CD14-positive monocyte (primary cell): ENCODE results near the gene KAT2B. TPM values are rescaled to one million over a fixed set of nuclear protein-coding genes. Genes with fewer than 3 reads are reported as not detected.

Source experiments
- DNase-seq, 3 donors: peaks; one replicate each; pipeline ENCODE4 v3.0.0-alpha.2; 2011 to 2022
- H2AFZ ChIP-seq: 2 replicates; pipeline ENCODE4 v1.6.0; 2012; ENCODE audit warnings: mild to moderate bottlenecking, low read depth, low read length, inconsistent platforms; ENCODE audit not compliant: insufficient read depth, poor library complexity, severe bottlenecking
- H3K27ac ChIP-seq, 2 donors: 1 replicate in 1 of 2; 2 replicates in 1 of 2; pipeline ENCODE4 v1.5.1; 2012 to 2013; ENCODE audit warnings: low read length in 2 of 2, control low read depth in 1 of 2, inconsistent platforms in 1 of 2, low read depth in 1 of 2, mild to moderate bottlenecking in 1 of 2
- H3K27me3 ChIP-seq, 2 donors: one replicate each; pipeline versions ENCODE4 v1.6.0 to v1.6.1; 2011 to 2013; ENCODE audit warnings: low read length in 2 of 2; ENCODE audit not compliant: control insufficient read depth in 2 of 2, insufficient read depth in 2 of 2
- H3K36me3 ChIP-seq, 2 donors: replicated peaks in 1 of 2; 1 replicate in 1 of 2; 2 replicates in 1 of 2; pipeline versions ENCODE4 v1.5.1 to v1.6.1; 2012 to 2013; ENCODE audit warnings: low read length in 2 of 2, control low read depth in 1 of 2, inconsistent platforms in 1 of 2, mild to moderate bottlenecking in 1 of 2; ENCODE audit not compliant: insufficient read depth in 2 of 2, control insufficient read depth in 1 of 2
- H3K4me1 ChIP-seq, 2 donors: 1 replicate in 1 of 2; 2 replicates in 1 of 2; pipeline versions ENCODE4 v1.5.1 to v1.6.1; 2012 to 2013; ENCODE audit warnings: low read length in 2 of 2, control low read depth in 1 of 2, inconsistent platforms in 1 of 2, mild to moderate bottlenecking in 1 of 2, moderate library complexity in 1 of 2; ENCODE audit not compliant: insufficient read depth in 2 of 2, control insufficient read depth in 1 of 2
- H3K4me2 ChIP-seq: replicated peaks from 2 replicates; pipeline ENCODE3; 2012; ENCODE audit warnings: low read length, moderate library complexity, mild to moderate bottlenecking; ENCODE audit not compliant: poor library complexity, severe bottlenecking; ENCODE audit errors: extremely low read depth
- H3K4me3 ChIP-seq, 3 experiments: fragments of 200-600 bp in 1 of 3; sonication (generic) in 1 of 3; replicated peaks in 1 of 3; 1 replicate in 2 of 3; 2 replicates in 1 of 3; pipeline ENCODE4 v1.5.1; 2011 to 2013; ENCODE audit warnings: low read length in 3 of 3, mild to moderate bottlenecking in 3 of 3, control low read depth in 2 of 3, low read depth in 2 of 3, inconsistent platforms in 1 of 3, moderate library complexity in 1 of 3
- H3K79me2 ChIP-seq: 2 replicates; pipeline ENCODE4 v1.6.0; 2012; ENCODE audit warnings: mild to moderate bottlenecking, control low read depth, inconsistent platforms, low read length, moderate library complexity; ENCODE audit not compliant: insufficient read depth
- H3K9ac ChIP-seq: 2 replicates; pipeline ENCODE4 v1.6.0; 2017; ENCODE audit warnings: low read length, mild to moderate bottlenecking; ENCODE audit not compliant: insufficient read depth, poor library complexity, severe bottlenecking
- H3K9me3 ChIP-seq, 2 donors: replicated peaks in 1 of 2; 1 replicate in 1 of 2; 2 replicates in 1 of 2; pipeline versions ENCODE4 v1.5.1 to v1.6.1; 2012 to 2013; ENCODE audit warnings: low read length in 2 of 2, control low read depth in 1 of 2; ENCODE audit not compliant: control insufficient read depth in 1 of 2, insufficient read depth in 1 of 2
- H4K20me1 ChIP-seq: 2 replicates; pipeline ENCODE4 v1.6.0; 2012; ENCODE audit warnings: mild to moderate bottlenecking, low read length, control low read depth, moderate library complexity; ENCODE audit not compliant: insufficient read depth
- H3K27ac Mint-ChIP-seq, 7 donors: one replicate each; pipeline ENCODE4 v1.8.0; 2020; ENCODE audit warnings: mild to moderate bottlenecking in 7 of 7, mixed read lengths in 7 of 7, moderate library complexity in 6 of 7, inconsistent platforms in 2 of 7
- H3K27me3 Mint-ChIP-seq, 3 donors: one replicate each; pipeline ENCODE4 v1.8.0; 2021 to 2022; ENCODE audit warnings: low read depth in 3 of 3, mild to moderate bottlenecking in 3 of 3, mixed read lengths in 3 of 3, moderate library complexity in 3 of 3, inconsistent platforms in 1 of 3
- H3K36me3 Mint-ChIP-seq, 2 donors: one replicate each; pipeline ENCODE4 v1.8.0; 2020; ENCODE audit warnings: mixed read lengths in 2 of 2, inconsistent platforms in 1 of 2, mild to moderate bottlenecking in 1 of 2
- H3K4me1 Mint-ChIP-seq: one replicate; pipeline ENCODE4 v1.8.0; 2020; ENCODE audit warnings: mild to moderate bottlenecking, mixed read lengths
- H3K4me3 Mint-ChIP-seq, 2 donors: one replicate each; pipeline ENCODE4 v1.8.0; 2020; ENCODE audit warnings: mild to moderate bottlenecking in 2 of 2, mixed read lengths in 2 of 2, moderate library complexity in 1 of 2
- H3K9me3 Mint-ChIP-seq, 7 donors: one replicate each; pipeline ENCODE4 v1.8.0; 2020 to 2022; ENCODE audit warnings: mixed read lengths in 7 of 7, mild to moderate bottlenecking in 6 of 7, moderate library complexity in 6 of 7, inconsistent platforms in 2 of 7
- WGBS: methylation state at CpG from one replicate; pipeline ENCODE4 v1.1.5; 2013; ENCODE audit warnings: missing lambda C conversion rate; ENCODE audit not compliant: insufficient coverage; 5-methylcytosine and 5-hydroxymethylcytosine counted together
- intact Hi-C, 2 donors: fragments of 100-400 bp; cut with micrococcal nuclease; formaldehyde crosslinking; loops; one replicate each; pipeline versions ENCODE4 v1.15.0 to v1.15.1; 2023
- polyA plus RNA-seq, 3 donors: library from polyadenylated mRNA; depleted of rRNA in 1 of 3; unstranded in 2 of 3; stranded (reverse) in 1 of 3; fragments of 300-500 nt in 2 of 3; fragments of >200 nt in 1 of 3; fragmentation: Illumina TruSeq in 2 of 3; gene quantifications; 1 replicate in 2 of 3; 2 replicates in 1 of 3; pipeline ENCODE4 v1.2.3, GENCODE V29; 2012 to 2021
- TF ChIP-seq, protein P1 (sequence below): fragments of 200-600 bp; IDR thresholded peaks from one replicate; pipeline ENCODE4 v1.8.0; 2022; ENCODE audit warnings: antibody characterized with exemption, mild to moderate bottlenecking

The KAT2B gene
- polyA plus RNA-seq, 3 donors = 2.7 to 14.6 (median 3.5) TPM

DNA sequence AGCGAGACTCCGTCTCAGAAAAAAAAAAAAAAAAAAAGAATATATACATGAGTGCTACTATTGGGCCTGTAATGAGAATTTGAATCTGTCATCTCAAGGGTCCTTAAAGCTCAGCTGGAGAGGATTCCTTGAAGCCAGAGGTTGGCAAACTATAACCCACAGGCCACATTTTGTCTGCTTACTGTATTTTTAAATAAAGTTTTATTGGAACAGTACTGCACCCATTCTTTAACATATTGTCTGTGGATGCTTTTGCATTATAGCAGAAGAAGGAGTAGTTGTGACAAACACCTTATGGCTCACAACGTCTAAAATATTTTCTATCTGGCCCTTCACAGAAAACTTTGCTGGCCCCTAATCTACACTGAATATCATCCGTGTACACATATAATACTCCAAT, 85.0 kb downstream of the KAT2B start:
- Histone ChIP-seq H3K27me3 (no peaks in the 10 kb centered on the region), H3K36me3 (peaks cover 30 to 63% of the 10 kb centered on the region in 2 donors), H3K4me3 (peak overlapping the region in 1 of 3 experiments; percentile 60), H3K4me1 (peaks cover 12 to 13% of the 10 kb centered on the region in 2 donors), H3K9ac (no peak overlapping the region), H2AFZ (no peak overlapping the region), H3K4me2 (peak overlapping the region; percentile 65), H4K20me1 (no peaks in the 10 kb centered on the region), H3K79me2 (no peaks in the 10 kb centered on the region), H3K9me3 (no peaks in the 10 kb centered on the region), H3K27ac (peak overlapping the region in 1 of 2 donors; percentile 79)
- Mint-ChIP-seq H3K4me1 (peaks cover 10% of the 10 kb centered on the region), H3K4me3 (no peak overlapping the region), H3K27me3 (peaks cover 0 to 1% (median 0%) of the 10 kb centered on the region in 3 donors), H3K9me3 (no peaks in the 10 kb centered on the region), H3K27ac (peak overlapping the region in 6 of 7 donors; percentile 83 to 96 (median 94)), H3K36me3 (peaks cover 56 to 72% of the 10 kb centered on the region in 2 donors)
- TF ChIP-seq, protein P1, sequence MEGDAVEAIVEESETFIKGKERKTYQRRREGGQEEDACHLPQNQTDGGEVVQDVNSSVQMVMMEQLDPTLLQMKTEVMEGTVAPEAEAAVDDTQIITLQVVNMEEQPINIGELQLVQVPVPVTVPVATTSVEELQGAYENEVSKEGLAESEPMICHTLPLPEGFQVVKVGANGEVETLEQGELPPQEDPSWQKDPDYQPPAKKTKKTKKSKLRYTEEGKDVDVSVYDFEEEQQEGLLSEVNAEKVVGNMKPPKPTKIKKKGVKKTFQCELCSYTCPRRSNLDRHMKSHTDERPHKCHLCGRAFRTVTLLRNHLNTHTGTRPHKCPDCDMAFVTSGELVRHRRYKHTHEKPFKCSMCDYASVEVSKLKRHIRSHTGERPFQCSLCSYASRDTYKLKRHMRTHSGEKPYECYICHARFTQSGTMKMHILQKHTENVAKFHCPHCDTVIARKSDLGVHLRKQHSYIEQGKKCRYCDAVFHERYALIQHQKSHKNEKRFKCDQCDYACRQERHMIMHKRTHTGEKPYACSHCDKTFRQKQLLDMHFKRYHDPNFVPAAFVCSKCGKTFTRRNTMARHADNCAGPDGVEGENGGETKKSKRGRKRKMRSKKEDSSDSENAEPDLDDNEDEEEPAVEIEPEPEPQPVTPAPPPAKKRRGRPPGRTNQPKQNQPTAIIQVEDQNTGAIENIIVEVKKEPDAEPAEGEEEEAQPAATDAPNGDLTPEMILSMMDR = no peak
- DNase-seq = no peak
- intact Hi-C loops = loop anchor here in 1 of 2 donors (5.0 to 10.0 kb wide), 2 partner anchors 60 to 83 kb away; partner anchors contain the start of genes KAT2B and SGO1
- WGBS = no CpG with 5 or more reads among the region's 4 CpGs

DNA sequence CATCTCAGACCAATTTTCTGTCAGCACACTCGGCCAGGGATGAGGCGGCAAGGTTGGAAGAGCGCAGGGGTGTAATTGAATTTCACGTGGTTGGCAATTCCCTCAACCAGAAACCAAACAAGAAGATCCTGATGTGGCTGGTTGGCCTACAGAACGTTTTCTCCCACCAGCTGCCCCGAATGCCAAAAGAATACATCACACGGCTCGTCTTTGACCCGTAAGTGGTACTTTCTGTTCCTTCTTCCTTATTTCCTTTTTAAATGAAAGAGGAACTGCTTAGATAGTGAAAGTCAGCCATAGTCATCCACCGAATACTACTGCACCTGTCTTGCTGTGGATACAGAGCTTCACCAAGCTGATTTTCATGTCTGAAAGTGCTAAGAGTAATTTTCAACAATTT, 85.7 kb downstream of the KAT2B start:
- Mint-ChIP-seq H3K9me3 (no peaks in the 10 kb centered on the region), H3K4me3 (peak overlapping the region; percentile 67 to 87), H3K36me3 (peaks cover 55 to 72% of the 10 kb centered on the region in 2 donors), H3K4me1 (peaks cover 10% of the 10 kb centered on the region), H3K27me3 (peaks cover 0 to 1% (median 0%) of the 10 kb centered on the region in 3 donors), H3K27ac (peak overlapping the region; percentile 83 to 96 (median 93))
- Histone ChIP-seq H3K36me3 (peaks cover 25 to 57% of the 10 kb centered on the region in 2 donors), H2AFZ (peak overlapping the region; percentile 78), H4K20me1 (no peaks in the 10 kb centered on the region), H3K9ac (peak overlapping the region; percentile 17), H3K27ac (peak overlapping the region; percentile 68 to 79), H3K79me2 (no peaks in the 10 kb centered on the region), H3K4me1 (peaks cover 12 to 13% of the 10 kb centered on the region in 2 donors), H3K4me3 (peak overlapping the region in 2 of 3 experiments; percentile 51 to 60), H3K4me2 (peak overlapping the region; percentile 65), H3K9me3 (no peaks in the 10 kb centered on the region), H3K27me3 (no peaks in the 10 kb centered on the region)
- TF ChIP-seq, protein P1 = no peak
- DNase-seq = peak; percentile 58 to 80 (median 79)
- intact Hi-C loops = loop anchor here in 1 of 2 donors (5.0 to 10.0 kb wide), 2 partner anchors 59 to 84 kb away; partner anchors contain the start of genes KAT2B and SGO1
- 0% methylated on average over 1 of the region's 10 CpGs for WGBS
